ENCODE results near the gene PLD4.
"Not testable (repeated sequence)": the region's sequence is repeated elsewhere in the genome, so short reads cannot be mapped to it uniquely, and the experiment has no call there.

PLD4 gene

GRCh38 chr14:104900639-104901512 is 23.8 kb upstream of the PLD4 start:
- peak; percentile 11 for DNase-seq

- peak; percentile 10 for DNase-seq
These were observed 20.7 kb upstream of the PLD4 start for GRCh38 chr14:104903990-104904389.

- peak; percentile 22 for DNase-seq
These were observed 19.8 kb upstream of the PLD4 start for GRCh38 chr14:104904650-104905578.

GRCh38 chr14:104905579-104905933 is 19.1 kb upstream of the PLD4 start:
- not testable (repeated sequence) for DNase-seq

GRCh38 chr14:104908303-104908702 is 16.4 kb upstream of the PLD4 start:
- DNase-seq: peak; percentile 23

- peak; percentile 1 for DNase-seq
These were observed 12.6 kb upstream of the PLD4 start for GRCh38 chr14:104912053-104912452.

GRCh38 chr14:104913435-104913834 is 11.2 kb upstream of the PLD4 start:
- peak; percentile 3 for DNase-seq

GRCh38 chr14:104917116-104917515 is 7.6 kb upstream of the PLD4 start:
- peak; percentile 6 for DNase-seq

GRCh38 chr14:104917993-104918392 is 6.7 kb upstream of the PLD4 start:
- DNase-seq: peak; percentile 2

- DNase-seq: peak; percentile 25
These were observed 5.3 kb upstream of the PLD4 start for GRCh38 chr14:104919152-104919992.

GRCh38 chr14:104919993-104920315 is 4.7 kb upstream of the PLD4 start:
- DNase-seq: no peak

- DNase-seq: peak; percentile 21
These were observed 849 bp upstream of the PLD4 start for GRCh38 chr14:104923640-104924420.

GRCh38 chr14:104925214-104925854 is 655 bp downstream of the PLD4 start:
- no peak for DNase-seq

GRCh38 chr14:104925855-104926609 is 1.4 kb downstream of the PLD4 start:
- DNase-seq: peak; percentile 51

GRCh38 chr14:104926619-104927431 is 2.1 kb downstream of the PLD4 start:
- peak; percentile 48 for DNase-seq

- DNase-seq: peak; percentile 52
These were observed 2.7 kb downstream of the PLD4 start for GRCh38 chr14:104927432-104927816.

- no peak for DNase-seq
These were observed 3.2 kb downstream of the PLD4 start for GRCh38 chr14:104927901-104928300.

GRCh38 chr14:104928391-104929133 is 3.9 kb downstream of the PLD4 start:
- DNase-seq: peak; percentile 49

Measured in islet precursor cell (in vitro differentiated cells).